HEK293T (cell line): ENCODE measurements around the gene PRF1.

Experiments
- CTCF ChIA-PET: fragments of 350-600 bp; formaldehyde crosslinking; extraction: SDS; loops from one replicate; lab custom pipeline; 2021; ENCODE audit warnings: antibody characterized with exemption, inconsistent platforms; lab: Yijun Ruan, JAX
- POLR2A ChIA-PET: fragments of 350-600 bp; formaldehyde crosslinking; extraction: SDS; loops from one replicate; lab custom pipeline; 2020; ENCODE audit warnings: antibody characterized with exemption, inconsistent platforms; lab: Yijun Ruan, JAX
- DNase-seq: peaks from one replicate; pipeline ENCODE4 v3.0.0; 2012; ENCODE audit warnings: mixed read lengths; ENCODE audit errors: extremely low spot score
- ARNT ChIP-seq: fragments of 450-650 bp; IDR thresholded peaks from 2 replicates; pipeline ENCODE4 v1.6.1; 2017; ENCODE audit warnings: mild to moderate bottlenecking
- BHLHE40 ChIP-seq: fragments of 450-650 bp; IDR thresholded peaks from 2 replicates; pipeline ENCODE4 v1.6.1; 2016; ENCODE audit warnings: mild to moderate bottlenecking, moderate library complexity, borderline replicate concordance
- CTBP1 ChIP-seq: fragments of 450-650 bp; IDR thresholded peaks from 2 replicates; pipeline ENCODE4 v1.6.1; 2016; ENCODE audit warnings: borderline replicate concordance
- ELF4 ChIP-seq: fragments of 450-650 bp; IDR thresholded peaks from 2 replicates; pipeline ENCODE4 v1.6.1; 2017; ENCODE audit warnings: antibody characterized with exemption
- FOXA1 ChIP-seq: fragments of 450-650 bp; IDR thresholded peaks from 2 replicates; pipeline ENCODE4 v1.6.1; 2016; ENCODE audit warnings: mild to moderate bottlenecking
- FOXK2 ChIP-seq: fragments of 450-650 bp; IDR thresholded peaks from 2 replicates; pipeline ENCODE4 v1.6.1; 2016; ENCODE audit warnings: mild to moderate bottlenecking
- FOXM1 ChIP-seq: fragments of 450-650 bp; IDR thresholded peaks from 2 replicates; pipeline ENCODE4 v1.6.1; 2017; ENCODE audit warnings: mild to moderate bottlenecking, borderline replicate concordance
- HDGF ChIP-seq: fragments of 450-650 bp; IDR thresholded peaks from 2 replicates; pipeline ENCODE4 v1.6.1; 2017; ENCODE audit warnings: antibody characterized with exemption, borderline replicate concordance
- L3MBTL2 ChIP-seq: fragments of 450-650 bp; conservative IDR thresholded peaks from 2 replicates; pipeline ENCODE4 v1.6.1; 2016; ENCODE audit warnings: mild to moderate bottlenecking
- LEF1 ChIP-seq: fragments of 450-650 bp; IDR thresholded peaks from 2 replicates; pipeline ENCODE4 v1.6.1; 2017; ENCODE audit warnings: mild to moderate bottlenecking, borderline replicate concordance
- NFRKB ChIP-seq: fragments of 450-650 bp; IDR thresholded peaks from 2 replicates; pipeline ENCODE4 v1.6.1; 2016; ENCODE audit warnings: mild to moderate bottlenecking, moderate library complexity
- PKNOX1 ChIP-seq: fragments of 450-650 bp; IDR thresholded peaks from 2 replicates; pipeline ENCODE4 v1.6.1; 2016
- SP1 ChIP-seq: fragments of 450-650 bp; IDR thresholded peaks from 2 replicates; pipeline ENCODE4 v1.6.1; 2017
- SUZ12 ChIP-seq: fragments of 450-650 bp; IDR thresholded peaks from 2 replicates; pipeline ENCODE4 v1.6.1; 2016; ENCODE audit warnings: mild to moderate bottlenecking
- TARDBP ChIP-seq: fragments of 450-650 bp; IDR thresholded peaks from 2 replicates; pipeline ENCODE4 v1.6.1; 2016
- ZNF384 ChIP-seq: fragments of 450-650 bp; IDR thresholded peaks from 2 replicates; pipeline ENCODE4 v1.6.1; 2016

PRF1 gene

GRCh38 chr10:70602665-70603448 is at the start of gene PRF1:
Gene PRF1, minus strand, starts transcription at chr10:70602741. Its CDS starts 1,839 bp downstream, at chr10:70600902.
- CTCF ChIA-PET, result no interaction called here
- POLR2A ChIA-PET, result interaction anchor here (0.7 kb wide), 1 partner anchor 17 kb away, joined by 3 read pairs; no protein-coding TSS in a partner anchor
- DNase-seq, result no peak
- TF ChIP-seq CTBP1, result no peak
- TF ChIP-seq L3MBTL2, result no peak
- TF ChIP-seq ARNT, result no peak
- TF ChIP-seq PKNOX1, result no peak
- TF ChIP-seq ELF4, result no peak
- TF ChIP-seq NFRKB, result no peak
- no peak for TF ChIP-seq SP1
- TF ChIP-seq BHLHE40, result no peak
- TF ChIP-seq FOXK2, result no peak
- no peak for TF ChIP-seq FOXM1

GRCh38 chr10:70651661-70652060 is 49.1 kb upstream of the PRF1 start:
- ChIA-PET POLR2A (no interaction called here), CTCF (no interaction called here)
- TF ChIP-seq SUZ12, result no peak
- no peak for TF ChIP-seq ELF4
- TF ChIP-seq SP1, result no peak
- TF ChIP-seq FOXM1, result no peak
- no peak for TF ChIP-seq HDGF
- no peak for TF ChIP-seq LEF1
- TF ChIP-seq PKNOX1, result no peak
- no peak for TF ChIP-seq FOXK2
- TF ChIP-seq CTBP1, result no peak
- TF ChIP-seq ARNT, result no peak
- TF ChIP-seq FOXA1, result no peak
- no peak for TF ChIP-seq L3MBTL2
- no peak for DNase-seq

DNA sequence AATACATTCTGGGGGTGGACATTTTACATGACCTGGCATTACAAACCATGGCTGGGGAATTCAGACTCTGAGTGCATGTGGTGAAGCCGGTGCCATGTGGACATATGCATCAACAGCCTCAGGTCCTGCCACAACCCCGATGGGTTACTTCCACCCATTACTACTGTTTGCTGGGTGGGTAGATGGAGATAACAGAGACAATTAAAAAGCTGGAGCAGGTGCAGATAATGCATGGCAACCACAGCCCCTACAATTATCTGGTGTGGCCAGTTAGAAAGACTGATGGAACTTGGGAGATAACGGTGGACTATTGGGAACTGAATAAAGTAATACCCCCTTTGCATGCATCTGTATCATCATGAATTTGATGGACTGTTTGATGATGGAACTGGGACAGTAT is 48.2 kb upstream of the PRF1 start:
- ChIA-PET POLR2A (no interaction called here), CTCF (no interaction called here)
- TF ChIP-seq SP1, result no peak
- TF ChIP-seq TARDBP, result no peak
- no peak for TF ChIP-seq NFRKB
- TF ChIP-seq L3MBTL2, result no peak
- TF ChIP-seq SUZ12, result no peak
- no peak for TF ChIP-seq FOXK2
- no peak for TF ChIP-seq BHLHE40
- TF ChIP-seq CTBP1, result no peak
- TF ChIP-seq ZNF384, result no peak
- TF ChIP-seq PKNOX1, result no peak
- TF ChIP-seq ELF4, result no peak
- TF ChIP-seq LEF1, result no peak
- no peak for TF ChIP-seq ARNT
- TF ChIP-seq FOXA1, result no peak
- no peak for DNase-seq

GRCh38 chr10:70650104-70650503 is 47.6 kb upstream of the PRF1 start:
- no peak for DNase-seq
- TF ChIP-seq FOXK2 (no peak), SP1 (no peak), BHLHE40 (no peak), FOXA1 (no peak), FOXM1 (no peak), ARNT (no peak), NFRKB (no peak), ZNF384 (no peak), TARDBP (no peak), SUZ12 (no peak), ELF4 (no peak), L3MBTL2 (no peak), LEF1 (no peak), HDGF (no peak), PKNOX1 (no peak), CTBP1 (no peak)
- POLR2A ChIA-PET, result no interaction called here
- CTCF ChIA-PET, result no interaction called here

DNA sequence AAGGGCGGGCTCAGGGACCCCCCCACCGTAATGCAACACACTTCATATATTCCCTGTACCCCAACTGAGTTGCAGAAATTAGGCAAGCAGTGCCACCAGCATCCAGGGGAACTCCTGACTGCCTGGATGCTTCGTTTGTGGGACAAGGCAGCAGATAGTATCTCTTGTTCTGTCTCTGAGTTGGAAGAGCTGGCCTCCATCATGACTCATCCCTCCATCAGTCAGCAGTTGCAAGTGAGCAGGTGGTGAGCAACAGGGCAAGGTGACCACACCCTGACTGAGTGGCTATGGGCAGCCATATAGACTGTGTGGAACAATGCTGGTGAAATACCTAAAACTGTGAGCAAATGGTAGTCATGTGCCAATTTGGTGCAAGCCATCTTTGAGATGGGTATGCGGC is 47.0 kb upstream of the PRF1 start:
- ChIA-PET POLR2A (no interaction called here), CTCF (no interaction called here)

More for the DNA sequence above, 47.0 kb upstream of the PRF1 start:
- no peak for TF ChIP-seq FOXK2
- TF ChIP-seq SUZ12, result no peak
- no peak for TF ChIP-seq CTBP1
- no peak for TF ChIP-seq ARNT
- TF ChIP-seq SP1, result no peak
- TF ChIP-seq NFRKB, result no peak
- TF ChIP-seq FOXA1, result no peak
- no peak for TF ChIP-seq FOXM1
- no peak for TF ChIP-seq PKNOX1
- TF ChIP-seq LEF1, result no peak
- no peak for TF ChIP-seq HDGF
- TF ChIP-seq ZNF384, result no peak
- no peak for TF ChIP-seq BHLHE40
- TF ChIP-seq TARDBP, result no peak
- no peak for TF ChIP-seq ELF4
- no peak for TF ChIP-seq L3MBTL2
- no peak for DNase-seq
